GM21529 (cell line): ENCODE data around the gene NFE2L2.
"Not testable (repeated sequence)": the region's sequence is repeated elsewhere in the genome, so short reads cannot be mapped to it uniquely, and the experiment has no call there.

Source experiments
- ATAC-seq: cut with Tn5 transposase; IDR thresholded peaks from one replicate; pipeline ENCODE4 v1.9.1; 2021; ENCODE audit not compliant: unreplicated experiment

NFE2L2 gene

DNA sequence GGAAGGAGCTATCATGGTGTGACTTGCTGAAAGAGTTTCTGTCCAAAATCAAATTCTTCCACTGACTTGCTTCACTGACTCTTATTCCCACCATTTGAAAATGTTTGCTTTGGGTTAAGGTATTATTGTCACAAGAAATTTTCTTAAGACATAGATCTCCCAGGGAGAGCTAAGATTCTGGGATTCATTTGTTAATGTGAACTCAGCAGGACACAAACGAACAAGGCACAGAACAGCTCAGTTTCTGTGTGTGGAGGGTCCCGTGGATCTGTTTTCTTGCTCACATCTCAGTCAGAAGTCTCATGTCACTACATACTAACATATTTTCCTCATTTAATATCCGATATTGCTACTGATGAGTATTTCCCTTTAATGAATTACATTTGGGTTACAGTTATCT lies 60.1 kb downstream of the NFE2L2 start:
- ATAC-seq: no peak

DNA sequence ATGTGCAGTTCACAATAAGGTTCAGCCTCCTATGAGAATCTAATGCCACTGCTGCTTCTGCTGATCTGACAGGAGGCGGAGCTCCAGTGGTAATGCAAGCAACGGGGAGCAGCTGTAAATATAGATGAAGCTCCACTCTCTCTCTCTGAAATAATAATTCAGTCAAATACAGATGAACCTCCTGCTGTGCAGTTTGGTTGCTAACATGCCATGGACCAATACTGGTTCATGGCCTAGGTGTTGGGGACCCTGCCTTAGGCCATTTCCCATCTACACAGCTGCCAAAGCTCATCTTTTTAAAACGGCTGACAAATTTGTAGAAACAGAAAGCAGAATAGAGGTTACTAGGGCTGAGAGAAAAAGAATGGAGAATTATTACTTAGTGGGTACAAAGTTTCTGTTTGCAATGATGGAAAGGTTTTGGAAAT lies 62.6 kb downstream of the NFE2L2 start:
- no peak for ATAC-seq

GRCh38 chr2:177200419-177200818 lies 64.1 kb downstream of the NFE2L2 start:
- not testable (repeated sequence) for ATAC-seq

GRCh38 chr2:177195194-177195593 lies 69.3 kb downstream of the NFE2L2 start:
- ATAC-seq: no peak

DNA sequence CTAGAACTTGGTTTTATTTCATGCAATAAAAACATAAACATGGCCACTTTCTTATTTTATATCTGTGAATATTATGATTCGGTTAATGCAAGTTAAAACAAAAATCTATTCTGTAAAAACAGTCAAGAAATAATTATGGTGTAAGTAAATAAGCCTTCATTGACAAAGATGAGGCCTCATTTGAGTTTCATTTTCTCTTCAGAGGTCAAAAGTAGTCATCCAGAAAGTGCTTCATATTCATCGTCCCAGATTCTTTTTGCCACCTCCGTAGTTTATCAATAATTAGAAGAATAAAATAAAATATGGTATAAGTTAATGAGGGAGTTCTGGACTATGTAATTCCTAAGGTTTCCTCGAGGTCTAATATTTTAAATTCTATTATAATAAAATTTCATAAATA lies 71.3 kb downstream of the NFE2L2 start:
- ATAC-seq: peak; percentile 72

GRCh38 chr2:177192788-177193187 lies 71.7 kb downstream of the NFE2L2 start:
- peak; percentile 47 for ATAC-seq

DNA sequence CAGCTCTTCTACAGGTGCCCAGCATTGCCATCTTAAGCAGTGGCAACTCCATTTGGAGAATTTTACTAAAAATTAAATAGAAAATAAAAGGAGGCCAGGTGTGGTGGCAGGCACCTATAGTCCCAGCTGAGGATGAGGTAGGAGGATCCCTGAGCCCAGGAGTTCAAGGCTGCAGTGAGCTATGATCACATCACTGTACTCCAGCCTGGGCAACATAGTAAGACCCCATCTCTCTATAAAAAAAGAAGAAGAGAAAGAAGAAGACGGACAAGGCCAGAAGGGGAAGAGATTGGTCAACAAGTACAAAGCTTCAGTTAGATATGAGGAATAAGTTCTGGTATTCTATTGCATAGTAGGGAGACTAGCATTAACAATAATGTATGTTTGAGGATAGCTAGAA lies 73.6 kb downstream of the NFE2L2 start:
- ATAC-seq: no peak

DNA sequence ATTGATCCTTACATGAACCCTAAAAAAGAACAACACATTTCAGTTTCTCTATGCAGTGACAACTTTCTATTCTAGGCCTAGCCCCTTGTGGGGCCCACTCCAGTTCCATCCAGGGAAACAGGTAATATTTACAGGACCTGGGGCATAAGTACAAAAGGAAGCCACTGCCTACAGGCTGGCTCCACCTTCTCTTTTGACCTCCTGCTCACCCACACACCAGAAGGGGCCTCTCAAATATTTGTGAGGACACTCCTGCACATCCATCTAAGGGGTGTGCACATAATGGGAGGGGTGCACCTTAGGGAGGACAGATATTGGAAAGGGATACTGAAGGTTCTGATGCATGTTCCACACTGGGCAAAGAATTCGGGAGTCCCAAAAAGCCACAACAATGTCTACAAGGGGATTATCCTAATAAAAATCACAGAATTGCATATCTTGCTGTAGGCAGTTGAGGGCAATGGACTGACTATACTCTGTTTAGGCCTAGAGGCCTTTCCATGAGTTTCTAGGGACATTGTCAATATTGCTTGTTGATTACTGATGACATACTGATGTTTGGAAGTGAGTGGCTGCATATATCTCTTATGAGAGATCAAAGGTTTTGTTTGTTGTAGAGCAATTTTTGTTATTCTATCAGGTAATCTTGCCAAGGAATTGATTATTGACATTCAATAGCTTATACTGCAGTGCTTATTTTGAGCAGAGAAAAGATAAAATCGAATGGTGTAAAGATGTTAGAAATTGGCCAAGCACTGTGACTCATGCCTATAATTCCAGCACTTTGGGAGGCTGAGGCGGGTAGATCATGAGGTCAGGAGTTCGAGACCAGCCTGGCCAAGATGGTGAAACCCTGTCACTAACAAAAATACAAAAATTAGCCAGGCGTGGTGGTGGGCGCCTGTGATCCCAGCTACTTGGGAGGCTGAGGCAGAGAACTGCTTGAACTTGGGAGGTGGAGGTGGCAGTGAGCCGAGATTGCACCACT lies 75.8 kb downstream of the NFE2L2 start:
- no peak for ATAC-seq

DNA sequence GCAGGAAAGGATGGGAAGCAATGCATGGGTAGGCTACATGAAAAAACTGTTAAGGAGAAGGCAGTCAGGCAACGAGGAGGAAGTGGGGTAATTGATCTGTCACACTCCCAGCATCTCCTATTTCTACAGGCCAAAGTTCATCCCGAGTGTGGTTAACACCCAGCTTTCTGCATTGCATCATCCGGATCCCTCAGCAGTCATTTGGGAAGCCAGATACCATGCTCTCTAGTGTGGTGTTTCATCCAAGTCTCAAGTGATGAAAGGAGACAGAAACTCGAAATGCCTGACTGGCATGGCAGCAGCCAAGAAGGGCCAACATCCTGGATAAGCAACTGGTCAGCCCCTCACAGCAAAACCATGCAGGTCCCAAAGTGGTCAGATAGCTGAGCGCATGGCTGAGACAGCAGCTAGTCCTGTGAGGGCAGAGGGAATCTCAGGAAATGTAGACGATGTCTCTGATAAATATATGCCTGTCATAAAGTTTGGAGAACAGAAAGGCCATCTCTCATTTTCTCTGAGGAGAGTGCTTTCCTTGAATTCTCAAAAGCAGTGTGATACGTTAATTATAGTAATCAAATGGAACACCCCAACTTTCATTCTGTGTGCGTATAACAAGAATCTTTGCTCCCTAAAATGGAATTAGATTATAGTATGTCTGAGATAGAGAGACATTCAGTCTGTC lies 76.8 kb downstream of the NFE2L2 start:
- ATAC-seq: no peak

- not testable (repeated sequence) for ATAC-seq
Observed at GRCh38 chr2:177186038-177186437, 78.5 kb downstream of the NFE2L2 start.

- ATAC-seq: no peak
Observed at GRCh38 chr2:177184606-177185005, 79.9 kb downstream of the NFE2L2 start.

DNA sequence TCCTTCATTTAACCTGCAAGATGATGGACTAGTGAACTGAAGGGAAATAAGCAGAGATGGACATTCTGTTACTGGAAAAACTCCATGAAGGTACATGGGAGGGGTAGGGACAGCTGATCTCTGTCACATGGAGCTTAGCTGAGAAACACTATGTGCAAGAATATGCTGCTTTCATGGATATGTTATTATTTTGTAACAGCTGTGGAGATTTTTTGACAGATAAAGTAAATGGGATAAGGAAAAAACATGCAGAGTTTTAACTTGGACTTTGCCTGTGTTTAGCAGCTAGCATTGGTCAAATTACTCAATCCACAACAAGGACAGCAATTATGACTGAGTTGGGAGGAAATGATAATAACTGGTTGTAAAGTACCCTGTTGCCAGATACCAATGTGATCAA lies 80.7 kb downstream of the NFE2L2 start:
- ATAC-seq: no peak
